Activated naive CD4-positive, alpha-beta T cell treated with Interleukin-2 at 50 U/mL for 16 hours (primary cell): ENCODE data around the gene HTR6.

Experiments
- DNase-seq: peaks from one replicate; pipeline ENCODE4 v3.0.0-alpha.2; 2020

Gene HTR6

DNA sequence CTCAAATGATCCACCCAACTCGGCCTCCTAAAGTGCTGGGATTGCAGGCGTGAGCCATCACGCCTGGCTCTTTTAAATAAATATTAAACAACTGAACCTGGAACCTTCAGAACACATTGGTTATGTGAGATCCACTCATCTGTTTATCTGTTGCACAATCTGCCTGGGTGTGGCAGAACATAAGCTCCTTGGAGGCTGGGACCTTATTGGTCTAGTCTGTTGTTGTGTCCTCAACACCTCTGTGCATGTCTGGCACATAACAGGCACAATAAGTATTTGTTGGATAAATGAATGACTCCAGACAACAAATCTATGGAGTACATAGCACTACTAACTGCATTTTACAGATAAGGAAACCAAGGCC is 24.7 kb upstream of the HTR6 start:
- DNase-seq: no peak

DNA sequence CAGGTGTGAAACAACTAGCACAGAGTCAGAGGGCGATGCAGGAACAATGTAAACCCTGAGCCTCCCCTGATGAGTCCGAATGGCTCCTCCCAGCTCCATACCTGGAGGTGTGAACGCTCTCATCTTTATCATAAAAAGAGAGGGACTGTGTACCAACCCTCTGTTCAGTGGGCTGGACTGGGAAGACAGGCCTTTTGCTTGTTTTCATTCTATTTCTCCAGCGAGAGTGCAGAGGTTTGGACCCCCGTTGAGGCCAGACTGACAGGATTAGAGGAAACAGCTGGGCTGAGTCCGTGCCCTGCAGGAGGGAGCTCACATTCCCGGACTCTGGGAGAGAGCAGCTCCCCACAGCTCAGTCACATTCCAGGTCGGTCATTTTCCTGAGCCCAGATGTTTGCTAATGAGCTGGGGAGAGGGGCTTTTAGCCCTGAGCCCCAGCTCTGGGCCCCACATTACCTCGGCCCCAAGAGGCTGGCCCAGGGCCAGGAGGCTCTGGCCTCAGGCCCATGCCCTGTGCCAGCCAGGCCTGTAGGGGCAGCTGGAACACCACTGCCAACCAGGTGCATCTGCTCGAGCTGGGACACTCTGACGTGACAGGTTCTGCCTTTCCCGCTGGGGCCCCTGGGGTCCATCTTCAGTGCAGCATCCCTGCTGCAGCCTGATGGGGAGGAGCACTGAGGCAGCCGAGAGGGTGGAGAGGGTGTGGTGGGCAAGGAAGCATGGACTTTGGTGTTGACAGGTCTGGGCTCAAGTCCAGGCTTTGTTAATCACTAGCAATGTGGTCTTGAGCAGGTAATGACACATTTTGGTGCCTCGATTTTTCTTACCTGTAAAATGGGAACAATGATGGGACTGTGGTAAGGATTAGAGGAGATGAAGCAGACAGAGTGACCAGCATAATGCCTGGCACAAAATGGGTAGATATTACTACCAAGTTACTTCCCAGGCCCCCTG is 24.0 kb upstream of the HTR6 start:
- no peak for DNase-seq

DNA sequence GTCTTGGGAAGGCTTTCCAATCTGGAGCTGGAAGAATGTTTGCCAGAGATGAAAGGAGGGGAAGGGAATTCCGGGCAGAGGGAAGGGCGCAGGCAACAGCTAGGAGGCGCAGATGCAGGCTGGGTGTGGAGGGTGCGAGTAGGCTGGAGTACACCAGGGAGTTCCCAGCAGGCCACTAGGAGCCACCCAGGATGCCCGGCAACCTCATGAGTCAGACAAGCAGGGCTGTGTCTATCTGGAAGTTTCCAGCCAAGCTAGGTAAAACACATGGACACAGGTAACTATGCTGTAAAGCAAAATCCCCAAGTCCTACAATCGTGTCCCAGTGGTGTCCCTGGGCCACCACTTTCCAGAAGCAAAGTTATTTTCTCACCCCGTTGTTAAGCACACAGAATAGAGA is 21.6 kb upstream of the HTR6 start:
- DNase-seq: no peak

DNA sequence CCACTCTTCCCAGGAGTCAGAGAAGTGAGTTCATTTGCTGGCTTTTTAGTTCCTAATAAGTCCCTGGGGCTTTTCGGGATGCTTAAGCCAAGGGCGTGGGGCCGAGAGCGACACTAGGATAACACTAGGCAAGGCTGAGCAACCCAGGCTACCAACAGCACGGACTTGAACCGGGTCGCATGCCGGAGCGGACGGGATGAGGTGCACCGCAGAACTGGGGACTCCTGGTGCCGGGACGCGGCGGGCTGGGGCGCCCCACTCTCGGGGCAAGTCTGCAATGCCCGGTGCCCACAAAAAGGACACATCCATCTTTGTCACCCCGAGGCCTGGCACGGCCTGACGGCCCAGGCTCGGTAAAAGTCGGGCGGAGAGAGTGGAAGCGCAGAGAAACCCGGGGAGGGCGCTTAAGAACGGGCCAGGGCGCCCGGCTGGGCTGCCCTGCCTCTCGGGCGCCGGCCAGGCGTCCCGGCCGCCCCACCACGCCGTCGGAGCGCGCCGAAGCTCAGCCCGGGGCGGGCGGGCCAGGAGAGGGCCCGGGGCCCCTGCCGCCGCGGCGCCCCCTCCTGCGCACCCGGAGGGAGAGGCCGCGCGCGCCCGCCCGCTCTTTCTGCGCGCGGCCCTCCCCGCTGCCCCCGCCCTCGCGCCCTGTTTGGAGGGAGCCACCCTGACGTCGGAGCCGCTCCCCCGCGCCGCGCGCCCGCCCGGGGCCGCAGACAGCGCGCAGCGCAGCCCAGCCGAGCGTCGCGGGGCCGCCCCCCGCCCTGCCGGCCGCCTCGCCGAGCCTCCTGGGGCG is 20.9 kb upstream of the HTR6 start, which contains the start of gene NBL1:
NBL1 (plus strand) TSS at position 710 of the 793 bp plus-strand sequence. CDS start 10,720 bp downstream, outside the sequence.
- peak; percentile 79 for DNase-seq

DNA sequence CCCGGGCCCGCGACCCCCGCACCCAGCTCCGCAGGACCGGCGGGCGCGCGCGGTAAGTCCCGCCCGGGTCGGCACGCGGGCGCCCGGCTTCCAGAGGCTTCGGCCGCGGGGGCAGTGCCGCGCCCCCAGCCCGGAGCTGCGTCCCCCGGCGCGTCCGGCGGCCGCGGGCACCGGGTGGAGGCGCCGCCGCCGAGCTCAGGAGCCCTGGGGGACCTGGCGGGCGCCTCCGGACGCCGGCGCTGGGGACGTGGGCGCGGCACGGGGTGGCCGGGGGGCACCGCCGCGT is 20.3 kb upstream of the HTR6 start:
- no peak for DNase-seq

DNA sequence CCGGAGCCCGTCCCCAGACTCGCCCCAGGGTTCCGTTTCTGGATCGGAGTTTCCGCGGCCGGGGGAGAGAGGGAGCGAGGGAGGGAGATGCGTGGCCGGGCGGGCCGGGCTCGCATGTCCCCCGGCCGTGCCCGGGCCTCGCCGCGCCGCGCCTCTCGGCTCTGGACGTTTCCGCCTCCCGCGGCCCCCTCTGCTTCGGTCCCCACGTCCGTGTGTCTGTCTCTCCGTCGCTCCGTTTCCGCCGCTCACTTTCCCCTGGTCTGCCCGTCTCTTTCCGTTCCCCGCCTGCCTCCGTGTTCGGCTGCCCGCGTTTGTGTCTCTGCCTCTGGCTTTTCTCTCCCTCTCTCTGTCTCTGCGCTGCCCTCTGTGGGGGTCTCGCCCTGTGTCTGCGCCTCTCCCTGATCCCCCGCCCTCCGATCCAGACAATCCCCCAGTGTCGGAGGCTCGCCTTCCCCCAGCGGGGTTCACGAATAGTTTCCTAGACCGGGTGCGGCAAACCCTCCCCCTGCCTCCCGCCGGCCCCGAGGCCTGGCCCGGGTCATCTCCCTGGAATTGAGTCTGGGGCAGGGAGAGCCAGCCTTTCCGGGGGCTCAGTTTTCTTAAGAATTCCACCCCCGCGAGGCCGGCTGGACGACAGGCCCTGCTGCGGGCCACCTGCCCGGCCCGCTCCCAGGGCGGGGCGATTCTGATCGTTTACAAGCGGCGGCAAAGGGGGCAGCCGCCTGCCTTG is 19.8 kb upstream of the HTR6 start:
- DNase-seq: peak; percentile 57

DNA sequence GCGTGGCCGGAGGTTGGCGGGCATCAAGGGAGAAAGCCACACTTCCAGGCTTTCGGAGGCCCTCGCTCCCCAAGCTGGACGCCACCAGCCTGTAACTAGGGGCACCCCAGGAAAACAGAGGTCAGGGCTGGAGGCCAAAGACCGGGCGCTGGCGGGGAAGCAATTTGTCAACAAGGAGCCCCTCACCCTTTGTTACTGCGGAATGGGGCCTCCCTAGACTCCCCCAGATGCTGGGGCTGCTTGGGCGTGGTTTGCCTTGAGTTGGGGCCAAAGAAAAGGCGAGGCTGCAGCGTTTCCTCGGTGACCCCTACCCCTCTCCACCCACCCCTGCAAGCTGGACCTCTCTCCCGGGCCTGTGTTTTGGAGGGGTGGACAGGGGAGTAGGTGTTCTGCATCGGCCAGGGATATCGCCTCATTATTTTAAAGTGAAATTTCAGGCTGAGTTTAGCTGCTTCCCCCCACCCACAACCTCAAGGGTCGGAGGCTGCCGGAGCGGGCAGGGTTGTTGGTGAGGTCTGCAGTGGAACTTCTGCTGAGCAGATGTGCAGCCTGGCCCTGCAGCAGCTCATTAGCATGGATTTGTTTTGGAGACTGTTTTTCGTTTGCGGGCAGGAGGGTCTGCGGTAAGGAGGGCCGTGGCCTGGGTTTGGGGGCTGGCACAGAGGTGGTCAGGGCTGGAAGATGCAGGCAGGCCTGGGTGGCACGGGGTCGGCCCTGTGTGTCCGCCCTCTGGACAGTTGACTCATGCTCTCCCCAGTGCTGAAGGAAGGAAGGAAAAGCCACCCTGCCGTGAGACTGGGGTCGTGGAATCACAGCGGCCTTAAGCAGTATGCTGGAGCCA is 19.0 kb upstream of the HTR6 start:
- DNase-seq: no peak

DNA sequence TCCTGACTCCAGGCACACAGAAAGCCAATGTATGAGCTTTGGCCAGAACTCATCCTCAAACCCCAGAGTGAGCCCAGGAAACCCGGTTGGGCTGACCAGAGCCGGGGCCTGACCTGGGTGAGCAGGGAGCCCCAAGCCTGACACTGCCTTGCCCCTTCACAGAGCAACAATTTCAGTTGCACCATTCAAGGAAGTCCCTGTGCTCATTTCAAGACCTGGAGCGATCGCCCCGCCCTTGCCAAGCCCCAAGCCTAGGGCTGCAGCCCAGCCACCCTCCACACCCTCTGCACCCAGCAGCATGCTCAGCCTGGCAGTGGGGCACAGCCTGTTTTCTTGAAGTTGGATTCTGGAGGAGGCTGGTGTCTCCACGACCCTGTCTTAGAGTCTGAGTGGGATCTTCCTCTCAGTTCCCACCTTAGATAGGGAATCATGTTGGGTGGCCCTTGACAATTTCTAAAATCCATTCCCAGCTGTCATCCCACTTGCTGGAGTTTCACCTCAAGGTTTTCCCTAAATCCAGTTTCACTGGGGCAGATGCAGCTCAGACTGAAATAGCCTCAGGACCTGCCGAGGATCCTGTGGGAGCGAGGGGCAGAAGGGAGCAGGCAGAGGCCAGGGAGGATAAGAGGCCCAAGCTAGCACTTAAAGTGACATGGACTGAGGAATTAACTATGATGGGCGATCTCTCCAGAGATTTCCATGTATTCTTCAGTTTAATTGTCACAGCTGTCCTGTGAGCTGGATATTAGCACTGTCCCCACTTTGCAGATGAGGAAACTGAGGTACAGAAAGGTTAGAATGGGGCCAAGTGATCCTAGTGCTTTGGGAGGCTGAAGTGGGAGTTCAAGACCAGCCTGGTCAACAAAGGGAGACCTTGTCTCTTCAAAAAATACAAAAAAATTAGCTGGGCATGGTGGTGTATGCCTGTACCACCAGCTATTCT is 18.0 kb upstream of the HTR6 start:
- DNase-seq: peak; percentile 17

DNA sequence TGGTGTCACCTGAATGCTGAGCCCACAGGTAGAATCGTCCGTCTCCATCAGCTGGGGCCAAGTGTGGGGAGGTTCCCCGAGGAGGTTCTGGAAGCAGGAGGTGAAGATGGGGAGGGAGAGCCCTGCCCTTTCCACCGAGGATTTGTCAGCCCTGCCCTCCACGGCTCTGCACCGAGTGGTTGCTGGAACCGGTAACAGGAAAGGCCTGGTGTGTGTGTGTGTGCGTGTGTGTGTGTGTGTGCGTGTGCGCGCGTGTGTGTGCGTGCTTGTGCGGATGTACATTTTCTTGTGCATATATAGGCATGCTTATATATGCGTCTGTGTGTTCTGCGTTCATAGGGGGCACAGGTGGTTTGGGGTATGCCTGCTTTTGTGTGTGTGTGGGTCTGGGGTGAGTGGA is 17.0 kb upstream of the HTR6 start:
- DNase-seq: no peak

DNA sequence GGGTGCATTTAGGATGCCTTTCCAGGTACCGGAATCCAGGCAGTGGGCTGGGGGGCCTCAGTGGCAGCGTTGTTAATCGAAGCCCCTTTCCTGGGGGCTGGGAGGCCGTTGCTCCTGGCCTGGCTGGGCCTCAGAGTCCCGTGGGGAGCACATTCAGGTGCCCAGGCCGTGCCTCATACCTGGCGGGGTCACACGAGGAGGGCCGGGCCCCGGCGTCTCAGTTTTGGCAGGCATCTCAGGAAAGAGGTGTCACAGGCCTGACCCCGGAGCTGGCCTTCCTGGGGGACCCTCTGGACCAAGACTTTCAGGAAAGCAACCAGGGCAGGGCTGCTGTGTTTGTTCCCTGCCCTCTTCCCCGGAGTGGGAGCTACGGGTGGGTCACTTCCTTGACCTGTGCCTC is 16.4 kb upstream of the HTR6 start:
- no peak for DNase-seq

DNA sequence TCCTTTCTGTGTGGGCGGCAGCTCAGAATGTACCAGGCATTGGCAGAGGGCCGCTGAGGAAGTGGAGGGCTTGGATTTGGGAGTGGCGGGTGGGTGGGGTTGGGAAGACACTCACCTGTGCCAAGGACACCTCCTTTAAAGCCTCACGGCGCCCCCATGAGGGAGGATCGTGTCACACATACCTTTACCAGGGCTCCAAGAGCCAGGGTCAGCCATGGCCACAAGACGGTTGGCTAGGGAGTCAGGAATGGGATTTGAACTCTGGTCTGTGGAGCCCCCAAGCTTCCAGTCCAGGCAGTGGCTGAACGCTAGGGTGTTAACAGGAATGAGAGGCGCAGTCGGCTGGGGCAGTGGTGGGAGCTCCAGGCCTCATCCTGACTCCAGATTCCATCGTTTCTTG is 16.0 kb upstream of the HTR6 start:
- DNase-seq: no peak

DNA sequence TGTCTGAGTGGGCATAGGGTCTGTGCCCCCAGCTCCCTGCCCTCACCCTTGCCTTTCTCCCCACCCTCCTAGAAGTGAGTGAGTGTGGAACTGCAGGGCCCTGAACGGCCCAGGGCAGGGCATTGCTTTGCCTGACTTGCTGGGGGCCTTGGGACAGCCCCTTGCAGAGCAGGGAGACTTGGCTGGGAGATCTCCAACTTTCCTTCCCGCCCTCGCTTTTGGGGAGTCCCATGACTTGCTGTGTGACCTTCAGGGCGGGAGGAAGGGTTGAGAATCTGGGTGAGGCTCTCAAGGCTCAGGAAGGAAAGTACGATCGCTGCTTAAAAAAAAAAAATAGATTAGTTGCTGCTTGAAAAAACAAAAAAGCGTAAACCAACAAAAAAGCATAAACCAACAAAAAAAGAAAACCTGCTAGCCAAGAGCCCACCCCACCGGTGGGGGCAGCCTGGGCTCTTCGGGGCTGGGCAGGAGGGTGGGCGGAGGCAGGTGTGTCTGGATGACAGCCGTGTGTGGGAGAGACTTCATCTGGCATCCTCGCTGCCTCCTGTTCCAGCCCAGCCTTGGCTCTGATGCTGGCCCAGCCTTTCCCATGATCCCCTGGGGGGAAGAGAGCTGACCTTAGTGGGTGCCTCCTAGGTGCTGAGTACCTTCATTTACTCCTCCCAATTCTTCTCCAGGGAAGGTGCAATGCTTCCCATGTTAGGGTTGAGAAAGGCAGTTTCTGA is 14.1 kb upstream of the HTR6 start:
- no peak for DNase-seq

DNA sequence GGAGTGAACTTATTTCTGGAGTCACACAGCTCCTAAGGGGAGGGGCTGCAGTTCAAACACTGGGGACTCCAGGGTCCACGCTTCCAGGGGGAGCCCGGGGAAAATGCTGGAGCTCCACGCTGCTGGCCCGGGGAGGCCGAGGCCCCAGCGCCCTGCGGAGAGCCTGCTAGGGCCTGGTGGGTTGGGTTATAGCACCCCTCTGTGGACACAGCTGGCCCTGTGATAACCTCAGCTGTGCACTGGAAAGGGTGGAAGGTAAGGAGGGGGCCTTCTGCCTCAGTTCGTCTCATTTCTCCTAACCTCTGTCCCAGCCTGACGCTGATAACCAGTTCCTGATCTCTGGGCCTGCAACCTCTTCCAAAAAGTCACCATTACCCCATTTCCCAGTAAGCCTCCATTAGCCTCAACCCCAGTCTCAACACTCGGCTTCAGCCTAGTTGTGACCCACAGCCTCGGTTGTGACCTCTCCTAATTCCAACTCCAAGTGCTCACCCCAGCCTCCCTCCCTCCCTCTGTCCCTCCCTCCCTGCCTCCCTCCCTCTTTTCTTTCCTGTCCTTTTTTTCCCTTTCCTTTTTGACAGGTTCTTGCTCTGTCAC is 13.4 kb upstream of the HTR6 start:
- DNase-seq: peak; percentile 47

DNA sequence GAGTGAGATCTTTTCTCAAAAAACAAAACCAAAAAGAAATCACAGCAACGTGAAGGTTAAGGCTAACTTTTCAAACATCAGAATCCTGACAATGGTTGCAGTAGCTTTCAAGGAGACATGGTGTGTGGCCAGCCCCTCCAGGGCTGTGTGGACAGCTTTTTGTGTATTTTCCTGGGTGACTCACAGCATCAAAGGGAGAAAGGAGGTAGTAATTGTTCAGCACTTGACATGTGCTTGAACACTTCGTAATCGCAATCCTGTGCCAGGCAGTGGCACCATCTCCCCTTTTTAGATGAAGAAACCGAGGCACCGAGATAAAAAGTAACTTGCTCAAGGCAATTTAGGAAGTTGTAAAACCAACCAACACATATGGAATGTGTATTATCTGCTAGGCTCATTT is 10.3 kb upstream of the HTR6 start:
- DNase-seq: no peak

DNA sequence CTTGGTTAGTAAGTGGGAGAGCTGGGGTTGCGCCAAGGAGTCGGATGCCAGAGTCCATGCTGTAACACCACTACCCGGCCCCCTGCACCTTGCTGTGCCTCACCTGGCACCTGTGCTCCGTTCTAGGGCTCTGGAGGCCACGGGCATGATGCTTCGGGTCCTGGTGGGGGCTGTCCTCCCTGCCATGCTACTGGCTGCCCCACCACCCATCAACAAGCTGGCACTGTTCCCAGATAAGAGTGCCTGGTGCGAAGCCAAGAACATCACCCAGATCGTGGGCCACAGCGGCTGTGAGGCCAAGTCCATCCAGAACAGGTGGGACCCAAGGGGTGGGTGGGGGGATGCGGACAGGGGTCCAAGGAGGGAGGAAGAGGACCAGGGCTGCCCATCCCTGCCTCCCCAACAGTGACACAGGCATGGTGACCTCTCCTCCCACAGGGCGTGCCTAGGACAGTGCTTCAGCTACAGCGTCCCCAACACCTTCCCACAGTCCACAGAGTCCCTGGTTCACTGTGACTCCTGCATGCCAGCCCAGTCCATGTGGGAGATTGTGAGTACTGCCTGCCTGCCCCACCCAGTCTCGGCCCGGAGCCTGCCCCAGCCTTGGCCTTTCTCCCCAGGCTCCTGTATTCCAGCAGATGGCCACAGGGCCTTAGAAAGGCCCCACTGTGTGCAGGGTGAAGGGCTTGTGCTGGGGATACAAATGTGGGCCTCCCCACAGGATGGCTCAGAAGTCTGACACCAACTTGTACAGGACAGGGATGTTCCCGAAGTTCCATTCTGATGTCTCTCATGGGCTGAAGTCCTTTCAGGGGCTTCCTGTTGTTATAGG is 9.6 kb upstream of the HTR6 start:
- DNase-seq: no peak

DNA sequence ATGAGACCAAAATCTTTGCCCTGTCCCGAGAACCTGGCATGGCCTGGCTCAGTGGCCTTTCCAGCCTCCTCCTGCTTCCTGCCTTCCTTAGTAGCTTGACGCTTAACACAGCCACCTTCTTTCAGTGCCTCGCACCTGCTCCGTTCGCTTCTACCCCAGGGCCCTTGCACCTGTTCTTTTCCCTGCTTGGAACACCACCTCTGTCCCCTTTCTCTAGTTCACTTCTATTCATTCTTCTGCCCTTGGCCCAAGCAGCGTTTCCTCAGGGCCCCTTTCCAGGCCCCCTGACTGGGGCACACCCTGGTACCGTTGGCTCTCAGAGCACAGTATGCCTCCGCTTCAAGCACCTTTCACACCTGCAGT is 9.0 kb upstream of the HTR6 start:
- DNase-seq: no peak

DNA sequence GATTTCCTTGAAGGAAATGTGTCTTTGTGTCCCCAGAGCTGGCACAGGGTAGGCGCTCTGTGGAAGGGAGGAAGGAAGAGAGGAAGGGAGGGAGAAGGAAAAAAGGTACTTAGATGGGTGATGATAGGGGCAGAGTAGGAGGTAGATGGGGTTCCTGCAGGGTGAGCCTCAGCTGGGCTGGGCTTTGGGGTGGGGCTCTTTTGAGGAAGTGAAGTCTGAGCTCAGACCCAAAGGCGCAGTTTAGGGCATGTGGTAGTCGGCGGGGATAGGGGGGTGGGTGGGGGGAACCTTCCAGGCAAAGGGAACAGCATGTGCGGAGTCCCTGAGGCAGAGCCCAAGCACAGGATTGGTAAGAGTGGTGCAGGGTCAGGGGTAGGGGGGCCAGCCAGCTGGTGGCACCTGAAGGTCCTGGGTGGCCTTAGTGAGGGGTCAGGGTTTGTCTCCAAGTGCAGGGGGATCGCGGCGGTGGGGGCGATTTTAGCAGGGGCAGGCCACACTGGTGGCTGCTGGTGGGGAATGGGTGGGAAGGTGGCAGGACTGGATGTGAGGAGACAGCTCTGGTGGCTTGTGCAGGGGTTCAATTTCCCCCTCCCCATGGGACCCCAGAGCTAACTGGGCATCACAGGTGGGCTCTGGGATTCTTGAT is 8.4 kb upstream of the HTR6 start:
- DNase-seq: no peak

DNA sequence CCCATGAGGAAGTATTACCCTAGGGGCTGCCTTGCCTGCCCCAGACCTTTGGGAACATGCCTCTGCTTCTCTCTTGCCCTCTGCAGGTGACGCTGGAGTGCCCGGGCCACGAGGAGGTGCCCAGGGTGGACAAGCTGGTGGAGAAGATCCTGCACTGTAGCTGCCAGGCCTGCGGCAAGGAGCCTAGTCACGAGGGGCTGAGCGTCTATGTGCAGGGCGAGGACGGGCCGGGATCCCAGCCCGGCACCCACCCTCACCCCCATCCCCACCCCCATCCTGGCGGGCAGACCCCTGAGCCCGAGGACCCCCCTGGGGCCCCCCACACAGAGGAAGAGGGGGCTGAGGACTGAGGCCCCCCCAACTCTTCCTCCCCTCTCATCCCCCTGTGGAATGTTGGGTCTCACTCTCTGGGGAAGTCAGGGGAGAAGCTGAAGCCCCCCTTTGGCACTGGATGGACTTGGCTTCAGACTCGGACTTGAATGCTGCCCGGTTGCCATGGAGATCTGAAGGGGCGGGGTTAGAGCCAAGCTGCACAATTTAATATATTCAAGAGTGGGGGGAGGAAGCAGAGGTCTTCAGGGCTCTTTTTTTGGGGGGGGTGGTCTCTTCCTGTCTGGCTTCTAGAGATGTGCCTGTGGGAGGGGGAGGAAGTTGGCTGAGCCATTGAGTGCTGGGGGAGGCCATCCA is 7.8 kb upstream of the HTR6 start:
- no peak for DNase-seq
